ENCODE measurements around the gene CCDC73.
"Not testable (repeated sequence)": the region's sequence is repeated elsewhere in the genome, so short reads cannot be mapped to it uniquely, and the experiment has no call there.

Gene CCDC73

GRCh38 chr11:32705309-32706033 lies 89.0 kb downstream of the CCDC73 start:
- no peak for DNase-seq (ENCODE audit: low read depth)

GRCh38 chr11:32704775-32705174 lies 89.7 kb downstream of the CCDC73 start:
- DNase-seq (ENCODE audit: low read depth) = no peak

GRCh38 chr11:32704261-32704660 lies 90.2 kb downstream of the CCDC73 start:
- DNase-seq (ENCODE audit: low read depth) = no peak

GRCh38 chr11:32701616-32702015 lies 92.8 kb downstream of the CCDC73 start:
- DNase-seq (ENCODE audit: low read depth) = no peak

GRCh38 chr11:32698579-32698978 lies 95.9 kb downstream of the CCDC73 start:
- DNase-seq (ENCODE audit: low read depth) = no peak

- peak; percentile 92 for DNase-seq (ENCODE audit: low read depth)
These were observed 123.4 kb downstream of the CCDC73 start for GRCh38 chr11:32671051-32671450.

GRCh38 chr11:32659672-32660071 lies 134.8 kb downstream of the CCDC73 start:
- no peak for DNase-seq (ENCODE audit: low read depth)

- no peak for DNase-seq (ENCODE audit: low read depth)
These were observed 135.6 kb downstream of the CCDC73 start for GRCh38 chr11:32658639-32659406.

- peak; percentile 46 for DNase-seq (ENCODE audit: low read depth)
These were observed 150.9 kb downstream of the CCDC73 start for GRCh38 chr11:32643526-32643925.

GRCh38 chr11:32641361-32641760 lies 153.1 kb downstream of the CCDC73 start:
- no peak for DNase-seq (ENCODE audit: low read depth)

- DNase-seq (ENCODE audit: low read depth) = no peak
These were observed 158.6 kb downstream of the CCDC73 start for GRCh38 chr11:32635819-32636218.

GRCh38 chr11:32630844-32631243 lies 163.6 kb downstream of the CCDC73 start:
- peak; percentile 46 for DNase-seq (ENCODE audit: low read depth)

- DNase-seq (ENCODE audit: low read depth) = no peak
These were observed 177.6 kb downstream of the CCDC73 start for GRCh38 chr11:32616903-32617302.

- DNase-seq (ENCODE audit: low read depth) = peak; percentile 53
These were observed 179.0 kb downstream of the CCDC73 start for GRCh38 chr11:32615422-32615821.

GRCh38 chr11:32613500-32614151 lies 180.8 kb downstream of the CCDC73 start:
- no peak for DNase-seq (ENCODE audit: low read depth)

- DNase-seq (ENCODE audit: low read depth) = no peak
These were observed 183.6 kb downstream of the CCDC73 start for GRCh38 chr11:32610797-32611352.

GRCh38 chr11:32608826-32609225 lies 185.6 kb downstream of the CCDC73 start:
- DNase-seq (ENCODE audit: low read depth) = not testable (repeated sequence)

GRCh38 chr11:32606220-32606619 lies 188.2 kb downstream of the CCDC73 start:
- DNase-seq (ENCODE audit: low read depth) = no peak

GRCh38 chr11:32602657-32603415 lies 191.6 kb downstream of the CCDC73 start:
- peak; percentile 64 for DNase-seq (ENCODE audit: low read depth)

GRCh38 chr11:32597921-32598320 lies 196.5 kb downstream of the CCDC73 start:
- DNase-seq (ENCODE audit: low read depth) = no peak

- DNase-seq (ENCODE audit: low read depth) = not testable (repeated sequence)
These were observed 198.3 kb downstream of the CCDC73 start for GRCh38 chr11:32596114-32596513.

GRCh38 chr11:32594272-32594671 lies 200.2 kb downstream of the CCDC73 start:
- DNase-seq (ENCODE audit: low read depth) = no peak
